ENCODE measurements around the gene DCUN1D1.

DCUN1D1 gene

GRCh38 chr3:182936239-182936917 lies 44.0 kb downstream of the DCUN1D1 start:
- DNase-seq (ENCODE audit: low read depth): no peak

GRCh38 chr3:182935803-182936202 lies 44.5 kb downstream of the DCUN1D1 start:
- no peak for DNase-seq (ENCODE audit: low read depth)

DNA sequence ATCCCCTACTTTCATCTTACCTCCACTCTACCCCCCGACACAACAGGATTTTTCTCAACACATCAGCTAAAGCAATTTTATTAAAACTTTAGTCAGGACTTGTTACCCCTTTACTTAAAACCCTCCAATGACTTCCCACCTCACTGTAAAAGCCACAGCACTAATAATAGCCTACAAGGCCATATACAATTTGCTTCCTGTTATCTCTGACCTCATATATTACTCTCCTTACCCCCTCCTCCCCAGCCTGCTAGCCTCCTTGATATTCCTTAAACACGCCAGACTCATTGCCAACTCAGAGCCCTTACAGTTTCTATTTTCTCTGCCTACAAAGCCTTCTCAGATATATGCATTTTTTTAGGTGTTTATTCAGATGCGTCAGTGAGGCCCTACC lies 54.4 kb downstream of the DCUN1D1 start:
- DNase-seq (ENCODE audit: low read depth): no peak

DNA sequence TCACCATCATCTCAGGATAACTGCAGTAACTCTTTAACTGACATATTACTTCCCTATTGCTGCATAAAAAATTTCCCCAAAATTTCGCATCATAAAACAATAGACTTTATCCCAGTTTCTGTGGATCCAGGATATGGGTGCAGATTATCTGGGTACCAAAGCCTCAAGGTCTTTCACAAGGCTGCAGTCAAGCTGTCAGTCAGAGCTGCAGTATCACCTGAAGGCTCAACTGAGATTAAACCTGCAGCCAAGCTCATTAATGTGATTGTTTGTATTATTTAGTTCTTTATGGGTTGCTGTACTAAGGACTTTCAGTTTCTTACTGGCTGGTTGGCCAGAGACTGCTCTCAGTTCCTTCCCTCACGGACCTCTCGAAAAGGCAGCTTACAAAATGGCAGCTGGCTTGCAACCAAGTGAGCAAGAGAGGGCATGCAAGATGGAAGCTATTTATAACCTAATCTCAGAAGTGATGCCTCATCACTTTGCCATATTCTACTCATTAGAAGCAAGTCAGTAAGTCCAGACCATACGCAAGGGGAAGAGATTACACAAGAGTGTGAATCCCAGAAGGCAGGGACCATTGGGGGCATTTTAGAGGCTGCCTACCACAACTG lies 54.9 kb downstream of the DCUN1D1 start:
- no peak for DNase-seq (ENCODE audit: low read depth)

DNA sequence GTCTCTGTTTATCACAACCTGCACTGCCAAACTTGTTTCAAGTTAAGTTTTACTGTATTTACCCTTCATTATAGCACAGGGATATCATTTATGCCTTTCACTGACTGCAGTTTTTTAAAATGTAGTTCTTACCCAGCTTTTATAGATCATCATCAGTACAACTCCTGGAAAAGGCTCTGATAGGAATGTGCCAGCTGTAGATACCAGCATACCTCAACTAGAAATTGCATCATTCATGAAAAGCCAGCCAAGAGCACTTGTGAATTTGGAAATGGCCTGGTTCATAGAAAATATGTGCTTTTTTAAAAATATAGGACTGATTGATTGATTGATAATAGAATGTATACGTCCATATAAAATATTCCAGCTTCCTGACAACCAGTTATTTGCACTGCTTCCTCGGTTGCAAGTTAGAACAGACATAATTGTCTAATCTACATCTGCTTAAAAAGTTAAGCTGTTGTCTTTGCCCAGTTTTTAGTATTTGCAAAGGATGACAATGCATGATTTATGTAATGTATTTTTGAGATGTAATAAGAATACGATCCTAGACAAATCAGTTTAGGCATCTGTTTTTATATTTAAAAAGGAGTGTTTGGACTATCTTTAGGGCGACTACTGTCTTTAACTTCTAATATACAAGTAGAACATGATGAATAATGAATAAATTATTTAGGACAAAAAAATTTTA lies 58.5 kb downstream of the DCUN1D1 start:
- DNase-seq (ENCODE audit: low read depth): no peak

GRCh38 chr3:182920515-182921084 lies 59.7 kb downstream of the DCUN1D1 start:
- no peak for DNase-seq (ENCODE audit: low read depth)

DNA sequence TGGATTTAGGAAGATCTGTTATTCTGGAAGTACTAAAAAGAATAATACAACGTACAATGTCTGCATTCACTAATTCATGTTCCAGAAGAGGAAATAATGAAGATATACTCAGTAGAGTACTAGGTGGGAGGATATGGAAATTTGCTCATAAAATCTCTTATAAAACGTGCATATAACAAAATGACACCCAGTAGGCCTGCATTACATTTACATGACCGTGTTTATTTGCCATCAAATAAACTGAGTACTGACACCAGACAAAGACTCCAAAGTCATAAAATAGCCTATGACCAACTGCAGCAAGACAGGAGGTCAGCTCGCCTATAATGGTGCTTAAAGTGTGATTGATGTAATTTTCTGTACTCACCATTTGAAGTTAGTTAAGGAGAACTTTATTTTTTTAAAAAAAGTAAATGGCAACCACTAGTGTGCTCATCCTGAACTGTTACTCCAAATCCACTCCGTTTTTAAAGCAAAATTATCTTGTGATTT lies 60.4 kb downstream of the DCUN1D1 start:
- no peak for DNase-seq (ENCODE audit: low read depth)

DNA sequence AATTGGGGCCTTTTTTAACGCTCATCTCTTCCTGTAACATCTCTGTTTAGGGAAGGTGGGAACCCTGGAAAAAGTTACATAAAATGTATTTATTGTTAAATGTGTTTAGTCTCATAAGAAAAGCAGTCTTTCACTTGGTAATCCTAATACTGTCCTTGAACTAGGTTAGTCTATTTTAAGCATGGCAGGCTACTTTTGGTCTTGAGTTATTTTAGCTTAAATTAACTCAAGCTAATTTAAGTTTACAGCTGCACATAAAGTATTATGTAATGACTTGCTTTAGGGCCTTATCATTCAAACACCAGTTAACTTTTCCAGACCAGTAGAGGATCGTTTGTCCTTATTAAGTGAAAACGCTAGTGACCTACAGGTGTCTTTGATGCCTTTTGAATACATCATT lies 63.2 kb downstream of the DCUN1D1 start:
- DNase-seq (ENCODE audit: low read depth): no peak

- DNase-seq (ENCODE audit: low read depth): no peak
These were observed 66.0 kb downstream of the DCUN1D1 start for GRCh38 chr3:182914341-182914740.

- no peak for DNase-seq (ENCODE audit: low read depth)
These were observed 66.4 kb downstream of the DCUN1D1 start for GRCh38 chr3:182913889-182914288.

- no peak for DNase-seq (ENCODE audit: low read depth)
These were observed 67.9 kb downstream of the DCUN1D1 start for GRCh38 chr3:182912474-182912873.

DNA sequence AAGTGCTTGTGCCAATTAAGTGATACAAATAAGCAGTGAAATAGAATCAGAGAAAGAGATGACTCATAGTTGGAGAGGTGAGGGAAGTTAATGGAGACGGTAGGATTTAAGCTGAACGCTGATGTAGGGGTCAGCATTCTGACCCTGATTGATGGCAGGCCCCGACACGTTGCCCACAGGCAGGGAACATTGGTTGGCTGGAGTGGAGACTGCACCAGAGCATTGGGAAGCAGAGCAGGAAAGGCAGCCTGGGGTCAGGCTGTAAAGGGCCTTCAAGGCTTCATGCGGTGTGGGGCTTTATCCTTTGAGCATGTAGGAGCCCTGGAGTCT lies 68.6 kb downstream of the DCUN1D1 start:
- no peak for DNase-seq (ENCODE audit: low read depth)

DNA sequence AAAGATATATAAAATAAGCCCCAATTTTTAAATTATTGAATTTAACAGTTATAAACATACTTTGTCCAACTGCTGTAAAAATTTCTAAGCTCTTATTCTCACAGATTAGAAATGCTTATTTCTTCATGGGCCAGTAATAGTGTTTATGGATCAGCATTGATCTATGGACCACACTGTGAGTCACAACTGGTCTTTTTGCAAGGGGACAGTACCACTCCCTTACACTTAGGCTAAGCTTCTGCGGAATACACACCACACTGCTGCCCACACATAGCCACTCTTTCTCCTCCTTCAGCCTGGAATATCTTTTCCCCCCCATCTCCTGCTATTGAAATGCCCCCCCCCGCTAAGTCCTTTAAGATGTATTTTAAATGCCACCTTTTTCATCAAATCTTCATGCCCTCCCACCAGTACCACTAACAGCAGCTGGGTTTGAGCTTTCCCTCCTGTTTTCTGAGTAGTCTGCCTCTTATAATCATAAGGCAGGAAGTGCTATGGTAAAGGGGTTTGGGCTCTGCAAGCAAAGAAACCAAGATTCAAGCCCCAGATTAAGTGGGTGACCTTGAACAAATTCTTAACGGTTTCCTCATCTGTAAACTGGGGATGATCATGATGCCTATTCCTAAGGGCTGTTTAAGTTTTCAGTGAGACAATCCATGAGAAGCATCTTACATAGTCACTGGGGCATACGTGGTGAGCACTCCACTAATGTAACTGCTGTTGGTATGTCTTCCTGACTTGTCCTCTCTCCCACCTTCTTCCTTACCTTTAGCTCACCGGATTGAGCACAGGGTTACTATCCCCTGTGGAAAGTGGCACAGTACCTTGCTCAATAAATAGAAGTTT lies 69.2 kb downstream of the DCUN1D1 start:
- no peak for DNase-seq (ENCODE audit: low read depth)

DNA sequence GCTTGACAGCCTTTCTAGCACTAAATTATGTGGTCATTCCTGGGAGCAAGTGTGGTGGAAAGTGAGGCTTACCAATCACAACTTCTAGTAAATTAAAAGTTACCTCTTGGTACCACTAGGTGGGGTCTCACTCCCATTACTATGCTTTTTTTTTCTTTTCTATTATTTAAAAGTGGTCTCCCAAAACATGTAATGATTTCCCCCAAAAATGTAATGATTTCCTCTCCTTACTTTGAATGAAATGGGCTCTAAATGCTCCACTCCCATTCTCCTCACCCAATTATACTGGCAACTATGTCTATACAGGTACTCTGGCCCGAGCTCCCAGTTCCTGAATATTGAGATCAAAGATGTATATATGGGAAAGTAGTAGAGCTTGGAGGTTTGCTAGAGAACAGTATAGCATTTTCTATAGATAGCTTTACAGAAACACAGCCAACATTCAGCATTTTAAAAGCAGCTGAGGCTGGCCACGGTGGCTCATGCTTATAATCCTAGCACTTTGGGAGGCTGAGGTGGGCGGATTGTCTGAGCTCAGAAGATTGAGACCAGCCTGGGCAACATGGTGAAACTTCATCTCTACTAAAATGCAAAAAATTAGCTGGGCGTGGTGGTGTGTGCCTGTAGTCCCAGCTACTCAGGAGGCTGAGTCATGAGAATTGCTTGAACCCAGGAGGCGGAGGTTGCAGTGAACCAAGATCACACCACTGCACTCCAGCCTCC lies 70.9 kb downstream of the DCUN1D1 start:
- DNase-seq (ENCODE audit: low read depth): no peak

DNA sequence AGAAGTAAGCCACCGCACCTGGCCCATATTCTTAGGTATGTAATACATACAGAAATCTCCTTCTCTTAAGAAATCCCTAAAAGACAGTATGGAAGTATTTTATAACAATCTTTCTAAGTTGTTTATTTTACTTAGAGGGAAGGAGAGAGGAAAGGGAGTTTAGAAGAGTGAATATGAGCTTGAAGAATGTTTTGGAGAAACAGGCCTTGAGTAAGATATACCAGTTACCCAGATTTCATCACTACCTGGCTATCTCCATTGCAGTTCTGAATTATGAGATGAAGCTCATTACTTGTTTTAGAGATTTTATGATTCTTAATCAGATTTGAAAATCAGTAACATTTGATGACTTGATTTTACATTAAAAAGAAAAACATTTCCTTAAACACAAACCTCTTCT lies 71.9 kb downstream of the DCUN1D1 start:
- DNase-seq (ENCODE audit: low read depth): no peak

DNA sequence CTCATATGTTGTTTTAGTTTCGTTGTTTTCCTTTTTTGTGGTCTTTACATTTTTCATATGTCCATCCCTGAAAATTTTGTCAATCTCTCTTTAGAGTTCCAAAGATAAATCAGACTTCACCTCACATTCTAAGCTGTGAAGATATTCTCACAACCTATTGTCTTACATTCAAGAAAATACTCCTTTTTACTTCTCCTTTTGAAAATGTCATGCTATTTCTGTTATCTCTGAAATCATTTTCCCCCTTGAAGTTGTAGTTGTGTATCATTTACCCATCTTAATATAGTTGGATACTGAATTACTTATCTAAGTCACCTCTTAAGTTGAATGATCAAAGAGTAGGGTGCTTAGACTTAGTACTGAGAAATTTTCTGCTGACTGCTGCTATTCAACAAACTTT lies 74.3 kb downstream of the DCUN1D1 start:
- no peak for DNase-seq (ENCODE audit: low read depth)

GRCh38 chr3:182905623-182906022 lies 74.7 kb downstream of the DCUN1D1 start:
- DNase-seq (ENCODE audit: low read depth): no peak

- DNase-seq (ENCODE audit: low read depth): no peak
These were observed 76.2 kb downstream of the DCUN1D1 start for GRCh38 chr3:182904164-182904563.

GRCh38 chr3:182902236-182902635 lies 78.1 kb downstream of the DCUN1D1 start:
- DNase-seq (ENCODE audit: low read depth): no peak

- DNase-seq (ENCODE audit: low read depth): no peak
These were observed 83.8 kb downstream of the DCUN1D1 start for GRCh38 chr3:182896553-182896952.

DNA sequence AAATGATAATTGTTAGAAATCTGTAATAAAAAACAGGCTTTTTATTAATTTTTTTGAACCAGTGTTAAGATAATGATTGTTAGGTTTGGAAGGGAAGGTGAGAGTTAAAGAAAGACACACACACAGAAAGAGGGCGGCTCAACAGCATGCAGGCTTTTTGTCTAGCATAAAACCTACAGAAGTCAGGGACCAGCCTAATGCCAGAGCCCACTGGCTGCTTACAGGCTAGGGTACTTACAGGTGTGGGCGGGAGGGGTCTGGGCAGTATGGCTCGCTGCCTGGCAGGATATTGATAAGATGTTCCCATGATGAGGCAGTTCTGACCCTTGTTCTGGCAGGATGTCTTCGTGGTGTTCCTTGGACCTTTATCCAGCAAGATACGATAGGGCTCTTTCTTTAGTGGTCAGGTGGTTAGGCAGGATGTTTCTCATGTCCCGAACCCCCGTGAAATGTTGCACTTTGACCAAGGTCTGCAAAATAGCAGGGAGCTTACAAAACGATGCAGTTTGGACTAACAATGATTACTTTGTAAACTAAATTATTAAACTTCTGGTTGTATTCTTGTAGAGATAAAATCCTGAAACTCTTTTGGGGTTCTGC lies 84.7 kb downstream of the DCUN1D1 start:
- no peak for DNase-seq (ENCODE audit: low read depth)
